GM12878 (cell line): Measurements from ENCODE around the gene GPR17. TPM values are rescaled to one million over a fixed set of nuclear protein-coding genes. Genes with fewer than 3 reads are reported as not detected.

Experiments used
- ATAC-seq: fragments of 200-7000 bp; cut with Tn5 transposase; 3 replicates; pipeline ENCODE4 v1.9.1; 2020; ENCODE audit warnings: mild to moderate bottlenecking, moderate library complexity
- BruUV-seq: library from RNA; stranded (reverse); fragments of 400-500 nt; replicated peaks from 2 replicates; lab custom pipeline; 2021; lab: Mats Ljungman, UMichigan
- CTCF ChIA-PET: fragments of 300-600 bp; sonication (Branson Sonifier 250); formaldehyde crosslinking; extraction: SDS; loops from one replicate; lab custom pipeline; 2021; ENCODE audit warnings: inconsistent platforms; lab: Yijun Ruan, JAX
- POLR2A ChIA-PET: fragments of 350-600 bp; formaldehyde crosslinking; extraction: SDS; loops from one replicate; lab custom pipeline; 2021; ENCODE audit warnings: inconsistent platforms; lab: Charles Lee
- RAD21 ChIA-PET: fragments of 300-600 bp; sonication (Branson Sonifier 250); formaldehyde crosslinking; loops from one replicate; lab custom pipeline; 2023; ENCODE audit warnings: antibody characterized with exemption; ENCODE audit not compliant: unreplicated experiment; lab: Charles Lee
- SMC1A ChIA-PET: fragments of 300-600 bp; sonication (Branson Sonifier 250); formaldehyde crosslinking; loops from one replicate; lab custom pipeline; 2023; ENCODE audit not compliant: unreplicated experiment, uncharacterized antibody; lab: Charles Lee
- DNase-seq: peaks from one replicate; pipeline ENCODE4 v3.0.0-alpha.2; 2011; ENCODE audit warnings: low read depth, low spot score
- FAIRE-seq: peaks from 3 replicates; lab custom pipeline; 2011; peaks lifted over from hg19 to GRCh38; lab: Jason Lieb, UNC
- H2AFZ ChIP-seq: 2 replicates; pipeline ENCODE4 v1.6.0; 2011; ENCODE audit warnings: low read depth, low read length, control low read depth; ENCODE audit not compliant: control insufficient read depth
- H3K27ac ChIP-seq: 2 replicates; pipeline ENCODE4 v1.5.1; 2011; ENCODE audit warnings: control low read depth; ENCODE audit not compliant: control insufficient read depth, insufficient read depth
- H3K27me3 ChIP-seq, 2 experiments: replicated peaks in 1 of 2; 2 replicates each; pipeline versions ENCODE4 v1.6.0 to v1.6.1; 2011; ENCODE audit warnings: low read length in 1 of 2; ENCODE audit not compliant: control insufficient read depth in 2 of 2, insufficient read depth in 2 of 2
- H3K36me3 ChIP-seq, 2 experiments: 2 replicates each; pipeline ENCODE4 v1.5.1; 2011; ENCODE audit warnings: low read length in 1 of 2; ENCODE audit not compliant: control insufficient read depth in 2 of 2, insufficient read depth in 2 of 2
- H3K4me1 ChIP-seq: 2 replicates; pipeline ENCODE4 v1.6.1; 2011; ENCODE audit warnings: mild to moderate bottlenecking, low read length, moderate library complexity, mixed read lengths; ENCODE audit not compliant: control insufficient read depth, insufficient read depth
- H3K4me2 ChIP-seq: 2 replicates; pipeline ENCODE4 v1.6.0; 2011; ENCODE audit warnings: control low read depth; ENCODE audit not compliant: control insufficient read depth, insufficient read depth
- H3K4me3 ChIP-seq: fragments of 200-600 bp; sonication (generic); 2 replicates; pipeline ENCODE4 v1.5.1; 2016
- H3K79me2 ChIP-seq: 2 replicates; pipeline ENCODE4 v1.6.0; 2011; ENCODE audit warnings: low read length; ENCODE audit not compliant: control insufficient read depth, insufficient read depth
- H3K9ac ChIP-seq: 2 replicates; pipeline ENCODE4 v1.8.0; 2011; ENCODE audit warnings: low read length, control low read depth, mixed read lengths; ENCODE audit not compliant: control insufficient read depth, insufficient read depth
- H3K9me3 ChIP-seq: replicated peaks from 3 replicates; pipeline ENCODE4 v1.5.1; 2011; ENCODE audit warnings: mild to moderate bottlenecking, low read length; ENCODE audit not compliant: control insufficient read depth, insufficient read depth
- H4K20me1 ChIP-seq: 2 replicates; pipeline ENCODE4 v1.6.0; 2011; ENCODE audit not compliant: control insufficient read depth, insufficient read depth
- ATF2 ChIP-seq: IDR thresholded peaks from 2 replicates; pipeline ENCODE4 v1.6.1; 2012; ENCODE audit warnings: low read length, inconsistent platforms
- BCL11A ChIP-seq: IDR thresholded peaks from 2 replicates; pipeline ENCODE4 v1.6.1; 2011; ENCODE audit warnings: low read depth, low read length
- GATAD2B ChIP-seq: fragments of 450-650 bp; conservative IDR thresholded peaks from 2 replicates; pipeline ENCODE4 v1.6.1; 2017; ENCODE audit warnings: low read depth, mild to moderate bottlenecking, moderate library complexity
- HDAC2 ChIP-seq: fragments of 200-600 bp; sonication (generic); IDR thresholded peaks from 2 replicates; pipeline ENCODE4 v1.6.1; 2017
- MEF2A ChIP-seq: IDR thresholded peaks from 2 replicates; pipeline ENCODE4 v1.6.1; 2011; ENCODE audit warnings: low read depth, mild to moderate bottlenecking, low read length, moderate library complexity; ENCODE audit not compliant: insufficient read depth
- MYB ChIP-seq: fragments of 150-350 bp; IDR thresholded peaks from 2 replicates; pipeline ENCODE4 v1.6.1; 2014; ENCODE audit warnings: mild to moderate bottlenecking, low read depth, low read length, borderline replicate concordance
- SMC3 ChIP-seq: IDR thresholded peaks from 2 replicates; pipeline ENCODE4 v1.6.1; 2011; ENCODE audit warnings: low read length, improper control_type of control experiment, borderline replicate concordance
- TAF1 ChIP-seq: IDR thresholded peaks from 2 replicates; pipeline ENCODE4 v1.6.1; 2011; ENCODE audit warnings: mild to moderate bottlenecking, low read depth, low read length, borderline replicate concordance
- ZNF274 ChIP-seq: IDR thresholded peaks from one replicate; pipeline ENCODE4 v1.8.0; 2011; ENCODE audit not compliant: insufficient read length, insufficient read depth
- WGBS: methylation state at CpG from one replicate; pipeline ENCODE4 v1.1.6; 2016; ENCODE audit warnings: low lambda C conversion rate; ENCODE audit not compliant: insufficient replicate concordance, insufficient coverage; ENCODE audit errors: missing lambda C conversion rate; 5-methylcytosine and 5-hydroxymethylcytosine counted together
- in situ Hi-C: fragments of 300-500 bp; cut with MboI; formaldehyde crosslinking; loops from 9 replicates; pipeline ENCODE4 v1.14.3; 2018; ENCODE audit warnings: mixed read lengths
- intact Hi-C: fragments of 100-400 bp; cut with micrococcal nuclease; formaldehyde crosslinking; loops from one replicate; pipeline ENCODE4 v1.14.2; 2022; ENCODE audit not compliant: unreplicated experiment
- polyA plus RNA-seq, 11 experiments: library from polyadenylated mRNA; depleted of rRNA in 4 of 11; unstranded in 6 of 11; stranded (reverse) in 5 of 11; fragments of >200 nt; fragmentation: Nextera tagmentation in 4 of 11; fragmentation: Illumina TruSeq in 1 of 11; extraction: Ambion mirVana in 4 of 11; extraction: Trizol in 1 of 11; gene quantifications; 1 replicate in 1 of 11; 2 replicates in 10 of 11; pipeline versions ENCODE4 v1.2.1 to v1.2.3, GENCODE V29; 2011 to 2016; ENCODE audit warnings: inconsistent platforms in 2 of 11, missing spikeins in 2 of 11, low read depth in 1 of 11
- total RNA-seq, 4 experiments: library from RNA; depleted of rRNA in 3 of 4; stranded (reverse); fragments of >200 nt in 3 of 4; fragmentation: Illumina TruSeq in 1 of 4; extraction: Trizol in 1 of 4; gene quantifications; 2 replicates each; pipeline versions ENCODE4 v1.2.1 to v1.2.3, GENCODE V29; 2013 to 2021
- TF ChIP-seq, protein P1 (sequence below): IDR thresholded peaks from 2 replicates; pipeline ENCODE4 v1.6.1; 2011; ENCODE audit warnings: mild to moderate bottlenecking, low read depth, low read length, moderate library complexity; ENCODE audit not compliant: insufficient replicate concordance

The GPR17 gene
- total and polyA plus RNA-seq, 10 of the 15 experiments (the other 5 are each of a cell fraction or from before 2014, with no cell fraction given), result not detected

- DNase-seq (no peak), FAIRE-seq (no peak), ATAC-seq (no peak)
- no peaks in the 10 kb centered on the region for H3K36me3 ChIP-seq
- no peaks in the 10 kb centered on the region for H3K79me2 ChIP-seq
- H3K9me3 ChIP-seq, result no peaks in the 10 kb centered on the region
- RAD21 ChIA-PET, result no interaction called here
- H3K27me3 ChIP-seq, result peaks cover 7 to 8% of the 10 kb centered on the region in 2 experiments
- no peaks in the 10 kb centered on the region for H3K4me1 ChIP-seq
- POLR2A ChIA-PET, result no interaction called here
- 71% methylated on average over 6 of the region's 6 CpGs for WGBS
- no peak overlapping the region for H2AFZ ChIP-seq
- H3K4me3 ChIP-seq, result no peak overlapping the region
- H3K27ac ChIP-seq, result no peak overlapping the region
- H3K4me2 ChIP-seq, result no peak overlapping the region
- in situ Hi-C loops, result no loop called here
- intact Hi-C loops, result no loop called here
- CTCF ChIA-PET, result interaction anchor here (1.7 kb wide), 1 partner anchor 13 kb away, joined by 4 read pairs; no protein-coding TSS in a partner anchor
- no TSS peak for BruUV-seq
- H4K20me1 ChIP-seq, result no peaks in the 10 kb centered on the region
- H3K9ac ChIP-seq, result no peak overlapping the region
- SMC1A ChIA-PET, result no interaction called here
- no peak for TF ChIP-seq MYB
- no peak for TF ChIP-seq ZNF274
- no peak for TF ChIP-seq ATF2
- no peak for TF ChIP-seq SMC3
- TF ChIP-seq BCL11A, result no peak
- no peak for TF ChIP-seq HDAC2
- TF ChIP-seq MEF2A, result no peak
- no peak for TF ChIP-seq GATAD2B
- TF ChIP-seq, protein P1, sequence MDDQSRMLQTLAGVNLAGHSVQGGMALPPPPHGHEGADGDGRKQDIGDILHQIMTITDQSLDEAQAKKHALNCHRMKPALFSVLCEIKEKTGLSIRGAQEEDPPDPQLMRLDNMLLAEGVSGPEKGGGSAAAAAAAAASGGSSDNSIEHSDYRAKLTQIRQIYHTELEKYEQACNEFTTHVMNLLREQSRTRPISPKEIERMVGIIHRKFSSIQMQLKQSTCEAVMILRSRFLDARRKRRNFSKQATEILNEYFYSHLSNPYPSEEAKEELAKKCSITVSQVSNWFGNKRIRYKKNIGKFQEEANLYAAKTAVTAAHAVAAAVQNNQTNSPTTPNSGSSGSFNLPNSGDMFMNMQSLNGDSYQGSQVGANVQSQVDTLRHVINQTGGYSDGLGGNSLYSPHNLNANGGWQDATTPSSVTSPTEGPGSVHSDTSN, result no peak
- no peak for TF ChIP-seq TAF1
- TF ChIP-seq, all 136 proteins: peak for 0
Observed at GRCh38 chr2:127664895-127665225, 18.9 kb downstream of the GPR17 start.
